Esophagus (tissue), 2 donors: ENCODE measurements around the gene PALM. TPM values are rescaled to one million over a fixed set of nuclear protein-coding genes. Genes with fewer than 3 reads are reported as not detected.

ENCODE experiments used
- H3K27ac ChIP-seq, 2 donors: one replicate each; pipeline ENCODE4 v1.5.1; 2013; ENCODE audit warnings: low read depth in 2 of 2, mild to moderate bottlenecking in 2 of 2, inconsistent platforms in 1 of 2, low read length in 1 of 2, moderate library complexity in 1 of 2
- H3K27me3 ChIP-seq, 2 donors: one replicate each; pipeline ENCODE4 v1.6.1; 2013; ENCODE audit warnings: low read length in 2 of 2, control low read depth in 1 of 2, mild to moderate bottlenecking in 1 of 2; ENCODE audit not compliant: insufficient read depth in 2 of 2, control insufficient read depth in 1 of 2
- H3K36me3 ChIP-seq, 2 donors: one replicate each; pipeline ENCODE4 v1.6.1; 2013; ENCODE audit warnings: low read length in 1 of 2; ENCODE audit not compliant: control insufficient read depth in 2 of 2, insufficient read depth in 2 of 2
- H3K4me1 ChIP-seq, 2 donors: one replicate each; pipeline ENCODE4 v1.6.1; 2013; ENCODE audit warnings: low read length in 1 of 2; ENCODE audit not compliant: control insufficient read depth in 2 of 2, insufficient read depth in 2 of 2
- H3K4me3 ChIP-seq, 2 donors: one replicate each; pipeline ENCODE4 v1.5.1; 2013; ENCODE audit warnings: low read length in 2 of 2, mild to moderate bottlenecking in 2 of 2, low read depth in 1 of 2, moderate library complexity in 1 of 2
- H3K9me3 ChIP-seq, 2 donors: one replicate each; pipeline ENCODE4 v1.6.1; 2013; ENCODE audit warnings: mild to moderate bottlenecking in 2 of 2, low read depth in 1 of 2, low read length in 1 of 2, moderate library complexity in 1 of 2; ENCODE audit not compliant: control insufficient read depth in 2 of 2, insufficient read depth in 1 of 2
- WGBS, 2 donors: extraction: QIAGEN DNeasy Blood & Tissue Kit; methylation state at CpG; one replicate each; pipeline ENCODE4 v1.1.7; 2013; 5-methylcytosine and 5-hydroxymethylcytosine counted together
- polyA plus RNA-seq, 2 donors: library from polyadenylated mRNA; stranded (reverse); fragments of 200-250 nt; gene quantifications; one replicate each; pipeline ENCODE4 v1.2.3, GENCODE V29; 2013
- donor health status: healthy with polysubstance abuse.
- donor health status: Bipolar disorder and iron deficiency.

PALM gene
- polyA plus RNA-seq, 2 donors, result 4.8 to 7.6 TPM

- H3K27ac ChIP-seq, result no peak overlapping the region
- peaks cover 6% of the 10 kb centered on the region in 2 donors for H3K9me3 ChIP-seq
- H3K27me3 ChIP-seq, result no peaks in the 10 kb centered on the region
- no peak overlapping the region for H3K4me3 ChIP-seq
- H3K4me1 ChIP-seq, result peaks cover 0 to 2% of the 10 kb centered on the region in 2 donors
- no peaks in the 10 kb centered on the region for H3K36me3 ChIP-seq
- 11 to 13% methylated on average over 36 to 50 of the region's 50 CpGs for WGBS, 2 donors
Measured at GRCh38 chr19:703651-704446, 4.9 kb upstream of the PALM start.

DNA sequence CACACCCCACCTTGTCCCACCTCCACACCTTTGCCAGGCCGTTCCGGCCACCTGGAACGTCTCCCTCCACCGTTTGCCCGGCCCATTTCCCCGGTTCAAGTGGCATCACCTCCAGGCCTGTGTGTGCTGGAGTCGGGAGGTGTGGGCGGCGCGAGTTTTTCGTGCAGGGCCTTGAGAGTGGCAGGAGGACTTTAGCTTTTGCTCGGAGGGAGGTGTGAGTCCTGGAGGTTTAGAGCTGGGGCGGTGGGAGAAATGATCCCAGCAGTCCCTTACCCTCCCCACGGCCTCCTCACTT is 4.3 kb upstream of the PALM start:
- Histone ChIP-seq H3K4me1 (peaks cover 0 to 2% of the 10 kb centered on the region in 2 donors), H3K9me3 (peaks cover 6% of the 10 kb centered on the region in 2 donors), H3K36me3 (no peaks in the 10 kb centered on the region), H3K27ac (no peak overlapping the region), H3K4me3 (no peak overlapping the region), H3K27me3 (no peaks in the 10 kb centered on the region)
- 30 to 31% methylated on average over 14 of the region's 14 CpGs for WGBS, 2 donors

- peak overlapping the region; percentile 51 to 58 for H3K4me3 ChIP-seq
- peaks cover 0 to 2% of the 10 kb centered on the region in 2 donors for H3K9me3 ChIP-seq
- H3K27ac ChIP-seq, result peak overlapping the region; percentile 63 to 69
- peaks cover 0 to 3% of the 10 kb centered on the region in 2 donors for H3K27me3 ChIP-seq
- peaks cover 0 to 7% of the 10 kb centered on the region in 2 donors for H3K4me1 ChIP-seq
- no peaks in the 10 kb centered on the region for H3K36me3 ChIP-seq
- WGBS, 2 donors, result 2 to 3% methylated on average over 52 to 78 of the region's 78 CpGs
Measured at GRCh38 chr19:709196-709964, 645 bp downstream of the PALM start.

DNA sequence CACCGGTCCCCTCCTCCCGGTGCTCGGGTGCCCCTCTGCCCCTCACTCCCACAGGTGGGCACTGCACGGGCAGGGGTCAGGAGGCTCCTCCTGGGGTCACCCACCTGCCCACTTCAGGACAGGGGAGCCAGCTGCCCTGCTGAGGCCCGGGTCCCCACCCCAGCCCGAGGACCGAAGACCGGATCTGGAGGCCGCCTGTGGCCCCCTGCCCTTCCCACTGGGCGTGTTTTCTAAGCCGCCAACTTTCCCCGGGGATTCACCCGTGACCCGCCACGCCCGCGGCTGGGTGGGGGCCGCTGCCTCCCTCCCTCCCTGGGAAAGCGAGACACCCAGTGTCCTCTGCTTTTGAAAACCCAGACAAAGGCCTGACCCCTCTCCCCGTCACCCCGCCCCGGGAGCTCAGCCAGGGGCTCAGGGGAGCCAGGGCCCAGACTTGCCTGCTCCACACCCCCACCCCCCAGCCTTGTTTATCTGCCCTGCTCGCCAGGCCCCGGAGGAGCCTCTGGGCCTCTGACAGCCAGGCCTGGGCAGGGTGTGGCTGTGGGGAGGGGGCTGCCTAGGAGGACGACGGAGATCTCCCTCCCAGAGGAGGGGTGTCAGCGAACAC is 1.3 kb downstream of the PALM start:
- peaks cover 0 to 7% of the 10 kb centered on the region in 2 donors for H3K4me1 ChIP-seq
- H3K36me3 ChIP-seq, result no peaks in the 10 kb centered on the region
- H3K4me3 ChIP-seq, result peak overlapping the region; percentile 51 to 58
- H3K9me3 ChIP-seq, result peaks cover 0 to 2% of the 10 kb centered on the region in 2 donors
- peak overlapping the region; percentile 63 to 69 for H3K27ac ChIP-seq
- H3K27me3 ChIP-seq, result peaks cover 0 to 3% of the 10 kb centered on the region in 2 donors
- 12 to 16% methylated on average over 25 to 27 of the region's 27 CpGs for WGBS, 2 donors

- H3K36me3 ChIP-seq, result no peaks in the 10 kb centered on the region
- peak overlapping the region in 1 of 2 donors; percentile 39 for H3K27ac ChIP-seq
- H3K9me3 ChIP-seq, result peaks cover 0 to 9% of the 10 kb centered on the region in 2 donors
- peaks cover 0 to 7% of the 10 kb centered on the region in 2 donors for H3K4me1 ChIP-seq
- H3K27me3 ChIP-seq, result peaks cover 0 to 3% of the 10 kb centered on the region in 2 donors
- 45 to 46% methylated on average over 21 of the region's 21 CpGs for WGBS, 2 donors
- no peak overlapping the region for H3K4me3 ChIP-seq
Measured at GRCh38 chr19:710767-711166, 2.0 kb downstream of the PALM start.

- H3K36me3 ChIP-seq, result no peaks in the 10 kb centered on the region
- WGBS, 2 donors, result 75 to 76% methylated on average over 8 of the region's 8 CpGs
- no peak overlapping the region for H3K27ac ChIP-seq
- peaks cover 0 to 7% of the 10 kb centered on the region in 2 donors for H3K4me1 ChIP-seq
- H3K9me3 ChIP-seq, result peaks cover 0 to 9% of the 10 kb centered on the region in 2 donors
- peaks cover 0 to 3% of the 10 kb centered on the region in 2 donors for H3K27me3 ChIP-seq
- H3K4me3 ChIP-seq, result no peak overlapping the region
Measured at GRCh38 chr19:711254-711653, 2.5 kb downstream of the PALM start.

DNA sequence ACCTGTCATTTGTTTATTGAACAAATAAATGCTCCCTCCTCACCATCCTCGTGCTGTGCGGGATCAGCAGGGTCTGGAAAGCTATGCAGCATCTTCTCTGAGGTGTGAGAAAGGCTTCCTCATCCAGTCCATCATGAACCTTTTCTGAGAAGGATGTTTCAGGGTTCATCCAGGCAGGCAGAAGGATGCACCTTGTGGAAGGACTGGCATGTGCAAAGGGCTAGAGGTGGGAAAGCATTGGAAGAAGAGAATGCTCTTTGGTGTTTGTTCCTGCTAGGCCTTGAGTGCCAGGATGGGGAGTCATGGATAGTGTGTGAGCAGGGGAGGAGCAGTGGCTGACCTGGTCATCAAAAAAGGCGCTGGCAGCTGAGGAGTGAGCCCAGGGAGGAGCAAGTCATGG is 6.6 kb downstream of the PALM start:
- Histone ChIP-seq H3K36me3 (no peaks in the 10 kb centered on the region), H3K4me3 (no peak overlapping the region), H3K9me3 (peaks cover 0 to 7% of the 10 kb centered on the region in 2 donors), H3K4me1 (peaks cover 0 to 5% of the 10 kb centered on the region in 2 donors), H3K27ac (no peak overlapping the region), H3K27me3 (no peaks in the 10 kb centered on the region)
- 94 to 97% methylated on average over 3 of the region's 3 CpGs for WGBS, 2 donors

- H3K4me3 ChIP-seq, result no peak overlapping the region
- 56 to 61% methylated on average over 23 of the region's 23 CpGs for WGBS, 2 donors
- no peaks in the 10 kb centered on the region for H3K27me3 ChIP-seq
- H3K36me3 ChIP-seq, result no peaks in the 10 kb centered on the region
- H3K4me1 ChIP-seq, result peaks cover 0 to 5% of the 10 kb centered on the region in 2 donors
- H3K9me3 ChIP-seq, result peaks cover 0 to 7% of the 10 kb centered on the region in 2 donors
- peak overlapping the region; percentile 2 to 26 for H3K27ac ChIP-seq
Measured at GRCh38 chr19:718251-718951, 9.7 kb downstream of the PALM start.

GRCh38 chr19:718991-719512 is 10.3 kb downstream of the PALM start:
- H3K27ac ChIP-seq, result peak overlapping the region; percentile 2 to 3
- H3K27me3 ChIP-seq, result no peaks in the 10 kb centered on the region
- no peaks in the 10 kb centered on the region for H3K36me3 ChIP-seq
- peaks cover 0 to 7% of the 10 kb centered on the region in 2 donors for H3K9me3 ChIP-seq
- peaks cover 0 to 5% of the 10 kb centered on the region in 2 donors for H3K4me1 ChIP-seq
- 18 to 38% methylated on average over 43 to 54 of the region's 54 CpGs for WGBS, 2 donors
- H3K4me3 ChIP-seq, result no peak overlapping the region
